Gastroesophageal sphincter (tissue), 4 donors: ENCODE data around the gene TCF25. TPM values are rescaled to one million over a fixed set of nuclear protein-coding genes. Genes with fewer than 3 reads are reported as not detected.

ENCODE experiments used
- ATAC-seq: fragments of 150-250 bp; one replicate; pipeline ENCODE4 v1.9.1; 2016; ENCODE audit warnings: mild to moderate bottlenecking, moderate library complexity
- H3K27ac ChIP-seq, 4 donors: fragments of 200-600 bp; sonication (generic) in 3 of 4; 1 replicate in 3 of 4; 2 replicates in 1 of 4; pipeline ENCODE4 v1.5.1; 2016 to 2019
- H3K27me3 ChIP-seq: fragments of 200-600 bp; sonication (generic); one replicate; pipeline ENCODE4 v1.5.1; 2019
- H3K36me3 ChIP-seq, 2 donors: fragments of 200-600 bp; sonication (generic); one replicate each; pipeline ENCODE4 v1.5.1; 2019; ENCODE audit warnings: control low read depth in 1 of 2
- H3K4me1 ChIP-seq, 3 donors: fragments of 200-600 bp; sonication (generic); 1 replicate in 2 of 3; 2 replicates in 1 of 3; pipeline ENCODE4 v1.5.1; 2016 to 2019; ENCODE audit warnings: control low read depth in 2 of 3
- H3K4me3 ChIP-seq, 2 donors: fragments of 200-600 bp; sonication (generic); one replicate each; pipeline ENCODE4 v1.5.1; 2019; ENCODE audit warnings: mild to moderate bottlenecking in 1 of 2, moderate library complexity in 1 of 2
- H3K9me3 ChIP-seq, 3 donors: fragments of 200-600 bp; sonication (generic); one replicate each; pipeline ENCODE4 v1.5.1; 2017 to 2019; ENCODE audit warnings: control low read depth in 2 of 3
- CTCF ChIP-seq, 4 experiments: fragments of 200-600 bp in 2 of 4; fragments of 450-650 bp in 2 of 4; sonication (generic) in 1 of 4; IDR thresholded peaks; one replicate each; pipeline ENCODE4 v1.5.1; 2017 to 2019; ENCODE audit warnings: antibody characterized with exemption in 4 of 4, mild to moderate bottlenecking in 2 of 4, moderate library complexity in 2 of 4
- EP300 ChIP-seq: sonication (generic); formaldehyde crosslinking; IDR thresholded peaks from one replicate; pipeline ENCODE4 v1.6.1; 2017; ENCODE audit warnings: antibody characterized with exemption, mild to moderate bottlenecking
- POLR2A ChIP-seq, 2 donors: fragments of 450-650 bp; IDR thresholded peaks; one replicate each; pipeline ENCODE4 v1.6.1; 2017; ENCODE audit warnings: antibody characterized with exemption in 2 of 2, mild to moderate bottlenecking in 2 of 2, moderate library complexity in 1 of 2
- POLR2AphosphoS5 ChIP-seq: sonication (generic); formaldehyde crosslinking; IDR thresholded peaks from one replicate; pipeline ENCODE4 v1.6.1; 2017; ENCODE audit warnings: antibody characterized with exemption
- WGBS, 2 donors: methylation state at CpG; one replicate each; pipeline ENCODE4 v1.1.5; 2018; ENCODE audit warnings: low coverage in 1 of 2; 5-methylcytosine and 5-hydroxymethylcytosine counted together
- total RNA-seq, 4 donors: library from RNA; depleted of rRNA; stranded (reverse); fragments of >200 nt; gene quantifications; one replicate each; pipeline ENCODE4 v1.1.0, GENCODE V29; 2016

TCF25 gene
- total RNA-seq, 4 donors from 2014 or later: 118 to 165 (median 134) TPM

- WGBS, 2 donors: 92 to 95% methylated on average over 7 to 11 of the region's 11 CpGs
- peaks cover 0 to 91% of the 10 kb centered on the region in 2 donors for H3K36me3 ChIP-seq
- H3K27me3 ChIP-seq: no peaks in the 10 kb centered on the region
- no peaks in the 10 kb centered on the region for H3K9me3 ChIP-seq
- H3K4me1 ChIP-seq: no peaks in the 10 kb centered on the region
- no peak for ATAC-seq
- no peak overlapping the region for H3K27ac ChIP-seq
- no peak for TF ChIP-seq EP300
- no peak for TF ChIP-seq POLR2AphosphoS5
- TF ChIP-seq CTCF (IDR thresholded peaks at IDR 0.05): no peak
- no peak for TF ChIP-seq POLR2A (IDR thresholded peaks at IDR 0.05)
- no peak overlapping the region for H3K4me3 ChIP-seq
Observed at GRCh38 chr16:89897204-89897603, 23.8 kb downstream of the TCF25 start.

GRCh38 chr16:89898201-89898967 lies 25.0 kb downstream of the TCF25 start:
- no peaks in the 10 kb centered on the region for H3K9me3 ChIP-seq
- no peak for ATAC-seq
- no peak overlapping the region for H3K27ac ChIP-seq
- H3K4me1 ChIP-seq: no peaks in the 10 kb centered on the region
- H3K36me3 ChIP-seq: peaks cover 0 to 90% of the 10 kb centered on the region in 2 donors
- 90 to 100% methylated on average over 2 to 26 of the region's 36 CpGs for WGBS, 2 donors
- TF ChIP-seq EP300 (no peak), POLR2AphosphoS5 (no peak), CTCF (IDR thresholded peaks at IDR 0.05) (no peak), POLR2A (IDR thresholded peaks at IDR 0.05) (no peak)
- no peak overlapping the region for H3K4me3 ChIP-seq
- H3K27me3 ChIP-seq: no peaks in the 10 kb centered on the region

- TF ChIP-seq EP300 (no peak), POLR2AphosphoS5 (no peak), POLR2A (IDR thresholded peaks at IDR 0.05) (no peak), CTCF (IDR thresholded peaks at IDR 0.05) (no peak)
- no peaks in the 10 kb centered on the region for H3K4me1 ChIP-seq
- peaks cover 0 to 90% of the 10 kb centered on the region in 2 donors for H3K36me3 ChIP-seq
- no peaks in the 10 kb centered on the region for H3K9me3 ChIP-seq
- WGBS, 2 donors: 87 to 91% methylated on average over 12 to 20 of the region's 20 CpGs
- no peak overlapping the region for H3K27ac ChIP-seq
- no peak overlapping the region for H3K4me3 ChIP-seq
- H3K27me3 ChIP-seq: no peaks in the 10 kb centered on the region
- ATAC-seq: no peak
Observed at GRCh38 chr16:89899879-89900481, 26.6 kb downstream of the TCF25 start.

GRCh38 chr16:89900885-89901284 lies 27.5 kb downstream of the TCF25 start:
- Histone ChIP-seq H3K27ac (no peak overlapping the region), H3K9me3 (no peaks in the 10 kb centered on the region), H3K4me1 (no peaks in the 10 kb centered on the region), H3K36me3 (peaks cover 0 to 90% of the 10 kb centered on the region in 2 donors), H3K27me3 (no peaks in the 10 kb centered on the region), H3K4me3 (no peak overlapping the region)
- no peak for TF ChIP-seq EP300
- TF ChIP-seq POLR2A (IDR thresholded peaks at IDR 0.05): no peak
- WGBS, 2 donors: 88% methylated on average over 3 of the region's 17 CpGs; no CpG with 5 or more reads in 1 of the 2 donors
- no peak for ATAC-seq

- WGBS, 2 donors: 89% methylated on average over 4 of the region's 11 CpGs; no CpG with 5 or more reads in 1 of the 2 donors
- TF ChIP-seq POLR2A (IDR thresholded peaks at IDR 0.05): no peak
- TF ChIP-seq CTCF (IDR thresholded peaks at IDR 0.05): no peak
- TF ChIP-seq EP300: no peak
- no peak for TF ChIP-seq POLR2AphosphoS5
- H3K27ac ChIP-seq: no peak overlapping the region
- peaks cover 0 to 90% of the 10 kb centered on the region in 2 donors for H3K36me3 ChIP-seq
- H3K4me3 ChIP-seq: no peak overlapping the region
- no peak for ATAC-seq
- H3K9me3 ChIP-seq: no peaks in the 10 kb centered on the region
- H3K4me1 ChIP-seq: no peaks in the 10 kb centered on the region
- H3K27me3 ChIP-seq: no peaks in the 10 kb centered on the region
Observed at GRCh38 chr16:89902980-89903379, 29.6 kb downstream of the TCF25 start.
